Stimulated activated CD4-positive, alpha-beta T cell treated with anti-CD3 and anti-CD28 coated beads, Interleukin-12 subunit alpha, Interleukin-12 subunit beta, amount 100 ng/mL, for 24 hours (primary cell): ENCODE measurements around the gene ARL15.
"Not testable (repeated sequence)": the region's sequence is repeated elsewhere in the genome, so short reads cannot be mapped to it uniquely, and the experiment has no call there.

Experiments used
- DNase-seq, 2 experiments: peaks; one replicate each; pipeline ENCODE4 v3.0.0-alpha.2; 2020; ENCODE audit warnings: low read depth in 2 of 2

ARL15 gene

DNA sequence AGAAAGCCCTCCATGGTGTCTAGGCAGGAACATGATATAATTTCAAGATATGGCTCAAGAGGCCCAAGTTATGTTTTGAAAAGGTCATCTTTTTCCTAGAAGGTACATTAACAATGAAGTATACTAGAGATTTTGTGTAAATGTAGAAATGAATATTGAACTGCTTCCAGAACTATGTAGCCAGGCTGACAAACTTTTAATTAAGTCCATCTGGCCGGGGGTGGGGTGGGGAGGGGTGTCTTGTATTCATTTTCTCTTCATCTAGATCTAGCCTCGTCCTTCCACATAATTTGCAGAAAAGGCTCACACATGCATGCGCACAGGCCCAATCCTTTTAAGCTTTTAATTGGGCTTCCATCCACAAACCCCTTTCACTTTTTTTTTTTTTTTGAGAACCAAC is 323.3 kb downstream of the ARL15 start:
- DNase-seq = no peak

DNA sequence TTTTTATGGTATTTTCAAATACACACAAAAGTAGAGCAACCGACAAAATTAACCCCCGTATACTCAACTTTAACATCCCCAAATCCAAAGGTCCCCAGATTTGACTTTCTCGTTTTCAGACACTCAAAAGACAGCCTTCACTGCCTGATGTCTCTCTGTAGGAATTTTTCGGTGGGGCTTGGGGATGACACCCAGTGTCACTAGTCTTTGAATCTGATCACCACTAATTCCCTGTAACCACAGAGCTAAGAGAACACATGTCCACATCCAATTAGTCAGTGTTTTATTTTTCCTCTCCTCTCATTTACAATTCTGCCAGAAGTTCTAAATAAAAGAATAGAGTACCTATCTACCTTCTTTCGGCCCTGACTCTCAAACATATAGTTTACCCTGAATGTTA is 324.6 kb downstream of the ARL15 start:
- no peak for DNase-seq

DNA sequence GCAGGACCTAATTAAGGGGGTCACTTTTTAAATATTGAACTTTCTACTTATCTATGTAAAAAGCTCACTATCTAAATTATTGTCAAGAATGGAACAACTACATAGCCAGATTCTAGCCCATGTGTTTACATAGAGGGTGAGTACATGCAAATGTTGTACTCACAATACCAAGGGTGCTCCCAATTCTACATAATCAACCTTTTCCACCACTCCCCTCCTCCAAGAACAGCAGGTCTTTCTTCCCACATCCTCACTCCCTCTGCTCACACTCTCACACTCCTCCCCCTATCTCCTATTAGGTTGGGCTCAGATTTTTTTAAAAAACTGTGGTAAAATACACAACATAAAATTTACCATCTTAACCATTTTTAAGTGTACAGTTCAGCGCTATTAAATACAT is 325.4 kb downstream of the ARL15 start:
- DNase-seq = no peak

DNA sequence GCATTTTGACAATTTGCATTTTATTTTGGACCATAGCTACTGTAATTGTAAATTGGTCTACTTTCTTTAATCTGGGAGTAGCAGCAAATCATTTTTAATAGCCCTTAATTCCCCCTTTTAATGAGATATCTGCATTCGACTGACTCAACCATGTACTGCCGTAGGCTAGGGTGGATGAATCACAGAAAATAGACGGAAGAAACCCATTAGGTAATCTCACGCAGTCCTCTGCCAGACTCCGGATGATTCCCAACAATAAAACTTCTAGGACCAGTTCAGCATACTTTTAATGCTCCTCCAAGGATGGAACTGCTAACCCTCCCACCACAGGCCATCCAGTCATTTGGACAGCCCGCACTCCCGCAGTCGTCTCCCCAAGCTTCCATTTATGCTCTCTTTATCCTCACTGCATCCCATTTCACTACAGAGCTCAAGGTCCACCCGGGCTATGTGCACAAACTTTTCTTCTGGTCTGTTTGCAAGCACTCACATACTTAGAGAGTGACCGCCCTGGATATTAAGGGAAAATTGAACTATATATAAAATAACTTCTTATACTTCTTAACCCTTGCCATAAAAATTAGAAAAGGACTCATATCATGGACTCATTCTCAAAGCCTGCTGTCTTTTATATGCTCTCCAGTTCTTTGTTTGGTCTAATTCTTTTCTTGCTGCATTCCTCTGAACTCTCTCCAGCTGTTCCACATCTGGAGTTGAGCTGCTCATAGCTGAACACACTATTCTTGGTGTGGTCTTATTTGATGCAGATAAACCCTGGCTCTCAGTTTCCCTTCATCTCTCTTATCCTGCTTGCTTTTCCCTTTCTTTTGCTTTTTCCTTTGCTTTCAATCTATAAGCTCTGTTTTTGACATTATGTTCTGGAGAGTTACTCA is 326.6 kb downstream of the ARL15 start:
- DNase-seq = no peak

DNA sequence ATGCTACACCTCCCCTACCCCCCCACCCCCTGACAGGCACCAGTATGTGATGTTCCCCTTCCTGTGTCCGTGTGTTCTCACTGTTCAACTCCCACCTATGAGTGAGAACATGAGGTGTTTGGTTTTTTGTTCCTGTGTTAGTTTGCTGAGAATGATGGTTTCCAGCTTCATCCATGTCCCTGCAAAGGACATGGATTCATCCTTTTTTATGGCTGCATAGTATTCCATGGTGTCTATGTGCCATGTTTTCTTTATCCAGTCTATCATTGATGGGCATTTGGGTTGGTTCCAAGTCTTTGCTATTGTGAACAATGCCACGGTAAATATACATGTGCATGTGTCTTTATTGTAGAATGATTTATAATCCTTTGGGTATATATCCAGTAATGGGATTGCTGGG is 328.1 kb downstream of the ARL15 start:
- not testable (repeated sequence) for DNase-seq

DNA sequence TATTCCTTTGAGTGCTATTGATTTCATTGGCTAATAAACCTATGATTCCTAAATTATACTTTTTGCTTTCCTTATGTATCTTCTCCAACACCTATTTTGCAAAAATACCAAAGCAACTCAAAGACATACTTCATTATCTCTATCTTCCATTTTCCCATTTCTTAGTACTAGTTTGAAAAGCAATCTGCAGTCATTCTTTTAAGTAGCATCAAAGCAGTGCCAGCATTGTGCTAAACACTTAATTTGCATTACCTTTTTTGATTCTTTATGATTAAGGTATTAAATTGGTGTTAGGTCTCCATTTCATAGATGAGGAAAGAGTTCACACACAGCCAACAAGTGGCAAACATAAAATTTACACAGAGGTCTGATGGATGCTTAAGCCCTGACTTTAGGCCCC is 330.3 kb downstream of the ARL15 start:
- no peak for DNase-seq

DNA sequence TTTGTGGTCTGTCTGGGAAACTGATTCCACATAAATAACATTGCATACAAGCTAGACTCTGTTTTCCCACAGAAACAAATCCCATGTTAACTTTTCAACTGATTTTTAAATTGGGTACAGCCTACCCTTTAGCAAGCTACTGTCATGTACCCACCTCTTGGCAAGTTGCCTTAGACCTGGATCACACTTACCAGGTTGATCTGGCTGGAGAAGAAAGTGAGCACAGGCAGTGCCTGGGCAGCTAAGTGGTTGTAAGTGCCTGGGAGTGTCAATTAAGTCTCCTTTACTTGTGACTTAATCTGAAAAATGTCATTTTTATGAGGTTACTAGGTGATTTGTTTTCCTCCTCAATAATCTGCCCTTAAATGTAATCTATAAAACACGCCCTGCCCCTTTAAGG is 336.4 kb downstream of the ARL15 start:
- DNase-seq = no peak

DNA sequence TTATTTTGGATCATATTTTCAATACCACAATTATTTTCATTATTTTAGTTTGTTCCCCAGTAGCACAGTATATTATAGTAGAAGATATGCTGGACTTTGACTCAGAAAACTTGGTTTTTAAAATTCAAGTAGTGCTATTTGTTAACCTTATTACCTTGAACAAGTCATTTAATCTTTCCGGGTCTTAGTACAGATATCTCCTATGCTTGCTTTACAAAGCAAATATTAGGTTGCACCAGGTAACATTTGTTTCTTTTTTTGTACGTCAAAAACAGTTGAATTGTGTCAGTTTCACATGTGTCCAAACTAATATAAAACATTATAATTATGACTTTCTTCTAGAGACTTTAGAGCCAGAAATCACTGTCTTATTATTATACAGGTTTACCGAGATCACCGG is 338.1 kb downstream of the ARL15 start:
- no peak for DNase-seq

DNA sequence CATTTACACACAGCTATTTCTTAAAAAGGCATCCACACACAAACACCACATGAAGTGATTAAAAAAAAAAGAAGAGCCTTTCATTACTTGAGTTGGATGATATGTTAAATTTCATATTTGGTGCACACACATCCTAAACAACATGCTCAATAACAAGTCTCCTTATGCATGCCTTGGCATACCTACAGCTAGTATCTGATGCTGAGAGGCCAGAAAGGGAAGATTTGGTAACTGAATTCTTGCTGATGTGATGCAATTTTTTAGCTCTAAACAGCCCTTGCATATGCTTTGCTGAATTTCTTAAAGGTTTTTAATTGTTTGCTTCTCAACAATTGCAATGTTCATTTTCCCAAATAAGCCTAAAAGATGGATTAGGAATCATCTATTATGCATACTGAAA is 338.8 kb downstream of the ARL15 start:
- DNase-seq = no peak

DNA sequence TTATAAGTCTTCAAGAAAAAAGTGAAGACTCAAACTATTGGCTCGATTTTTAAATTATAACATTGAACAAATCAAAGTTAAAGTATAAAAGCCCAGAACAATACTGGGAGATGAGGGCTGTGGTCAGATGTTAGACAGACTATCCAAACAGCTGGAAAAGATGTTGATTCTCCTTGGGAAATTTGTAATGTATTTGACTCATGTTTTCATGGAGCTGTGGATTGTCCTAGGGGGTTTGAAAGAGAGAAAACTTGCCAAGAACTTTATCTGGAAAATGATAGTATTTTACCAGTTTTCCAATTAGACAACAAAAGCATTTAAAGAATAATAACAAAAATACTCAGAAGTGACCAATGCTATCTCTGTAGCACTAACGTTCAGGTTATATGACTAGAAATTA is 339.2 kb downstream of the ARL15 start:
- no peak for DNase-seq

DNA sequence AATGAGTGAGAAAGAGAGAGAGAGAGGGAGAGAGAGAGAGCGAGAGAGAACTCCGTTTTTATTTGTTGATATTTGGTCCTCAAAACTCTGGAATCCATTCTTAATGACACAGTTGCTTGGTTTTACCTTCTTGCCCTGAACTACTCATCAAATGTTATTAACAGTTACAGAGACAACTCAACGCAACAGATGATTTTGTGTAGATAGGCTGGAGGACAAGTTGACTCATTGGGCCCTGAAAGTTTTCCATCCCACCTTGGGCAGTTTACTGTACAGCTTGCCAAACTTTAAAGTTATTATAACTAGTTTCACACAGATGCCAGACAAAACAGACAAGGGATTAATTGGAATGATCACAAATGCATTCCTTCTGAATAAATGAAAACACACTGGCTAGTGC is 339.9 kb downstream of the ARL15 start:
- no peak for DNase-seq

DNA sequence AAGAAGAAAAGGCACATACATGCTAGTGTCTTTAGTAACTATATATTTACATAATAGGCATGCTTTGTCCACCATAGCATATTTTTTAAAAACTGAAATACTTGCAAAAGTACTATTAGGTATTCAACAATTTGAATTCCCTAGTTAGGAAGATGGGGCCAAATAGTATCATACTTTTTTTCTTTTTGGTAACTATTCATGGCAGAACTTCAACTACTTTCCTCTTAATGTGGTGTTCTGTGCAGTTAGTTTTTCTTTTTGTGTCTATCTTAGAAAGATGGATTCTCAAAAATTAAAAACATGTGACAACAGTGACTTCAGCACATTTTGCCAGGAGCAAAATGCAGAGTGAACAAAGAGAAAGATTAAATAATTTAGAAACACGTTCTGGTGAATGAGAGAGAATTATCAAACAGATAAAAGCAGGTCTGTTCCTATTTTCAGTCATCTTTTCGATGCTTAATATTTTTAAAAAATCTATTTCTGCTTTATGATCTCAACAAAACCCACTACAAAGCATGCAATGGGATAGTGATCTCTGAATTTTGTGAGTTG is 341.1 kb downstream of the ARL15 start:
- no peak for DNase-seq

DNA sequence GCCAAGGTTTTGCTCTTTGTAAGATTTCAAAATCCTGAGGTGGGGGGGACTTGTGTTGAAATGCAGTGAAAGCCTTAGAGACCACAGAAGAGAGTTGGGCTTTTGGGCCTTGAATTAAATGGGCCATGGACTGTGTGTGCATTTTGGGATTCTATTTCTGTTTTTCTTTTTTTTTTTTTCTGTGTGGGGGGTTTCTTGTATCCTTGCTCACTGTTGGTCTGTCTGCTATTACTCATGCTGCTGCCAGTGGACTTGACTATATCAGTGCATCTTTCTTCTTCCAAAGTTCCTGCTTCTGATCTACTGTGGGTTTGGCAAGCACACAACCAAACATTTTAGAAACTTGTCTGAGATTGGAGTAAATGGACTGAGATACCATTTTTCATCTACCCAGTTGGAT is 344.9 kb downstream of the ARL15 start:
- DNase-seq = no peak

DNA sequence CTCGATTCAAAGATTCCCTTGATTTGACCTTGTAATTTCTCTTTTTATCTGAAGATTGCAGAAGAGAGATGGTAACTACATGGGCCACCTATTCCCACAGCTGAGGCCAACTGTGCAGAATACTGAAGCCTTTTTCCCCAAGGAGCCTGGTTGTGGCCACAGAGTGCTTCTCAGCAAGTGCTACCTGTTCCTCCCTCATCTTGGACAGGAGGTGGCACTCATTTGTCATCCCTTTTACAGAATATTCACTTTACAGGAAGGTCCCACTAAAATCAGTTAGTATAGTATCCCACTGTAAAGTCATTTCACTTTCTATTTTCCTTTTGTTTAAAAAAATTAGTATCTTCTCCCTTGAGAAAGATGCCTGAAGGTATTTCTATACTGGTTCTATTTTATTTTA is 346.4 kb downstream of the ARL15 start:
- no peak for DNase-seq

DNA sequence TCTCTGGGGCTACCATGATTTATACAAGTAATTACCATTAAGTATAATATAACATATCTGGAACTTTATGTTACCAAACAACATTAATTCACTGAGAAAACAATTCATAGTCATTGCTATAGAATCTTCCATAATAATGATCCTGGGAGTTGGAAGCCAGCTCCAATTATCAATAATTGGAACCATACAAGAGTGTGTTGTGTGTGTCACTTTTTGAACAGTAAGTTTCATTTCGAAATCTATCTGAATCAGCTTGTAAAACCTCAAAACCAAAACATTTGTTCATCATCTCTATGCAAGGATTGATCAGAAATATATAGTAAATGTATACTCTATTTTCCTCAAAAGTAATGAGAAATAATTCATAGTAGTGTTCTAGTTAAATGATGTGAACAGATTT is 348.1 kb downstream of the ARL15 start:
- no peak for DNase-seq

DNA sequence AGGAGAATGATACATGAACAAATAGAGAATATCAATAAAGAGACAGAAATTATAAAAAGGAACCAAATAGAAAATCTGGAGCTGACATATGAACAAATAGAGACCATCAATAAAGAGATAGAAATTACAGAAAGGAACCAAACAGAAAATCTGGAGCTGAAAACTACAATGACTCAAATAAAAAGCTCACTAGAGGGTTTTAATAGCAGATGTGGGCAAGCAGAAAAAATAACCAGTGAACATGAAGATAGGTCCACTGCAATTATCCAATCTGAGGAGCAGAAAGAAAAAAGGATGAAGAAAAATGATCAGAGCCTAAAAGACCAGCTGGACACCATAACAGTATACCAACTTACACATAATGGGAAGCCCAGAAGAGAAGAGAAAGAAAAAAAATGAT is 353.7 kb downstream of the ARL15 start:
- no peak for DNase-seq

DNA sequence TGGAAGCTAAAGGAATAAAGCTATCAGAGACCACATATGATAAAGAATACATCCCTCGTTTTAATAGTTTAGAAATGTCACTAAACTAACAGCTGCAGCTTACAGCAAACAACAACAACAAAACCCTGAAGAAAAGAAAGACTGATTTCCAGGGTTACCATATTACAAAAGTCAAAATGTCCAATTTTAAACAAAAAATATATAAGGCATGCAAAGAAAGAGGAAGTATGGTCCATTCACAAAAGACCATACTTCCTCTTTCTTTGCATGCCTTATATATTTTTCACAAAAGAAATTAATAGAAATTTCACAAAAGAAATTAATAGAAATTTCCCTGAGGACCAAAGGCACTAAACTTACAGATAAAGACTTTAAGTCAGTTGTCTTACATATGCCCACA is 354.2 kb downstream of the ARL15 start:
- no peak for DNase-seq

DNA sequence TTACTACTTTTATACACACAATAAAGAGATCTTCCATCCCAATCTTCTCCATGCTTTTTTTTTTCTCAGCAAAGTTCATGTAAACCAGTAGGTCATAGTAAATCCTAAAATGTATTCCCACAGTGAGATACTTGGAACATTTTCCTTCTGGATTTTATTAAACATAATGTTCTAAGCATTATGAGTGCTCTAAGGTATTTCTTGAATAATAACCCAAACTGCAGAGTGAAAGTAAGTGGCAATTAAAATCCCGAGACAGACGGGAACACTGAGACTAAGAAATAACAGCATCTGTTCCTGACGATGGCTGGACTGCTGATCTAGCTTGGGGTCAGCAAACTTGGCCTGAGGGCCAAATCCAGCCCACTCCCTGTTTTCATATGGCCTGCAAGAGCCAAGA is 359.8 kb downstream of the ARL15 start:
- no peak for DNase-seq

DNA sequence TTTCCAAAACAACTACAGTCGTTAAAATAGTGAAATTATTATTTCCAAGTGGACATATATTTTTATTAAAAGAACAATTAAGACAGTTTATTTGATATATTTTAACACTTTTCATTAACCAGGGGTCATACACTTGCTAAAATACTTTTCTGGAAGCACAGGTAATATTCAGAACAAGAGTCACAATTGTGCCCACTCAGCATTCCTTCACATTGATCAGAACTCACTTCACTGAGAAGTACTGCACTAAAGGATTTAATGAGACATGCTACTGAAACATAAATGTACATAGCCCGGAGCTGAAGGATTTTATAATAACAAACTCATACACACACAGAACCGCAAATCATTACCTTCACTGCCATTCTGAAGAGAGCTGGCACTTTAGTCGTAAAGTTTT is 361.8 kb downstream of the ARL15 start:
- DNase-seq = no peak

DNA sequence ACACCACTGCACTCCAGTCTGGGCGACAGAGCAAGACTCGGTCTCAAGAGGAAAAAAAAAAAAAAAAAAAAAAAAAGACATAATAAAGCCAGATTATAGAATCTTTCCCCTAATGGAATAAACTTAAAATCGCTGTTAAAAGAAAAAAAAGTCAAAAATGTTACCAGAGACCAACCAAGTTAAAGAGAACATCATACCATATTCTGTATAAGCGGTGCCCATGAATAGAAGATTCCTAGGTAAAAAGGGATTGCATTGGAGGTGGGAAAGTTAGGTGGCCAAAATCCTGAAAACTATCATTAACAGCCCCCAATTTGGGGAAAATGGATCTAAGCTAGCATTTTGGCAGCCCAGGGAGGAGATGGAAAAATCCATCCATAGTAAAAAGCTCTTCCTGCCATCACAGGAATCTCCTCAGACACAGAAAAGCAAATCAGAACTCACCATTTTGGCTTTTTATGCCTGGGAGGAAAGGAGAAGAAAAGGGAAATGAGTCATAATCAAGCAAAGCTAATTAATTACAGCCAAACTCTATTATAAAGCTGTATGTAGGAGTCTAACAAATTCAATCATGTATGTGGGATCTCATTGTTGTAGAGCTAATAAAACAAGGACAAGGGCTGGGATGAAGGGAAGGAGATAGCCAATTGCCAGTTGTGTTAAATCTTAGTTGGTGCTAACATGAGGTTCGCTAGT is 363.8 kb downstream of the ARL15 start:
- no peak for DNase-seq

DNA sequence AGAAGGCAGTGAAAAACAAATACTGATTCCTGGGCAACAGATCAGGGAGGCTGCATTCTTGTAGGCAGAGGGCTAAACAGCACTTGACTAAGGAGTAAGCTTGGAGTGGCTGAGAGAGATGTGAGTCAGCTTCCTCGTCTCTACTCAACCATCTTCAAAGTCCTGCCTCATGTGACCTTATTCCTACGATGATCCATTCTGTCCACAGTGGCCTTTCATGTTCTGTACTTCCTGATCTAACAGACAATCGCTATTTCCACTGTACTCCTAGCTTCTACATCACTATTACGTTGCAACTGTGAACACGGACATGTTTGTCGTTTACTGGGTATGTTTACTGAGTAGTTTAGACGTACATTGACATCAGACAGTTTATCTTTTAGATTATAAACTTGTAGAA is 365.4 kb downstream of the ARL15 start:
- DNase-seq = no peak

DNA sequence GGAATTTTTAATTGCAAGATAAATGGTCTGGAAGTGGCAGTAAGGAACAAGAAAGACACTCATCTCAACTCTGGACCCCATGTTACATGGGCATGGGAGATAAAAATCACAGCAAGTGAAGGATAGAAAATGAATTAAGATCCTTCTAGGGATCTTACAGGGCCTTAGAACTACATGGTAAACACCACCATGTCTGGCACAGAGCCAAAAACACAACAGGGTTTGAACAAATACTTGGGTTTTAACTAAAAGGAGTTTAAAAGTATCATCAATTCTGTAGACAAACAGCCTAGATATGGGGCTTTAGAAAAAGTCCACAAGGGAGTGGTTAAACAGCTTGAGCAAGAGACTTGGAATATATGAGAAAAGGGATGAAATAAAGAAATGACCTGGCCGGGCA is 366.4 kb downstream of the ARL15 start:
- DNase-seq = no peak

DNA sequence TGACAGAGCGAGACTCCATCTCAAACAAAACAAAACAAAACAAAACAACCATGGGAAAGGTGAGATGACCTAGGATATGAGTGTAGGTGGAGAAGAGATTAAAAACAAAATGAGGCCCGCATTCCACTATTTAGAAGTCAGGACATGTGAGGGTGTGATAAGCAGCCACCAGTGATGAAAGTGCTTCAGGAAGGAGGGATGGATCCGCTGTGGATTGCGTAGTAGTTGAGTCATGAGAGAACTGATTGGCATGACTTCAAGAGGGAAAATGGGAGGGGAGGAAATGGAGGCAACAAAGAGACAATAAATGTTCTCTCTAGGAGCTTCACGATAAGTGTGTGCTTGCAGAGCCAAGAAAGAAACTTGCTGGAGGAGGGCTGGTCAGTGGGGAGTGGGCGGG is 367.6 kb downstream of the ARL15 start:
- DNase-seq = no peak
